Measurements from ENCODE around the gene MEGF11.

Gene MEGF11

DNA sequence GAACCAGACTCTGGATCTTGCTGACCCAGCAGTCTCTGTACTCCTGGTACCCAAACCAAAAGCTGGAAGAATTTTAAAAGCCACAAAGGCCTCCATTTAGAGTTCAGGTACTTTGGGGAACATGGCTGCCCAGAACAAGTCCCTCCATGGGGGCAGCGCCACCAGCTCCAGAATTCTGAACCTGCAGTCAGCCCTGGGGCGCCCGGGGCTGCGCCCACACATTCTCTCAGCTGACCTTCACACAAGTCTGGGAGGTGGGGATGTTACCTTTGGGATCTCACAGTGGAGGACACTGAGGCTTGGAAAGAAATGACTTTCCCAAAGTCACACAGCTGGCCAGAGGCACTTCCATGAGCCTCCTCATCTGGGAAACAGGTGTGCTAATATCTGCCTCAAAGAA, 229.4 kb downstream of the MEGF11 start (continued):
- no peak for TF ChIP-seq ZNF280D (tag by site-specific recombination; IDR thresholded peaks at IDR 0.05)
- no peak for TF ChIP-seq ZNF747 (tag by site-specific recombination; IDR thresholded peaks at IDR 0.05)
- TF ChIP-seq ATF2 (tag by site-specific recombination; IDR thresholded peaks at IDR 0.05; ENCODE audit: low read depth): no peak
- TF ChIP-seq, protein P1, sequence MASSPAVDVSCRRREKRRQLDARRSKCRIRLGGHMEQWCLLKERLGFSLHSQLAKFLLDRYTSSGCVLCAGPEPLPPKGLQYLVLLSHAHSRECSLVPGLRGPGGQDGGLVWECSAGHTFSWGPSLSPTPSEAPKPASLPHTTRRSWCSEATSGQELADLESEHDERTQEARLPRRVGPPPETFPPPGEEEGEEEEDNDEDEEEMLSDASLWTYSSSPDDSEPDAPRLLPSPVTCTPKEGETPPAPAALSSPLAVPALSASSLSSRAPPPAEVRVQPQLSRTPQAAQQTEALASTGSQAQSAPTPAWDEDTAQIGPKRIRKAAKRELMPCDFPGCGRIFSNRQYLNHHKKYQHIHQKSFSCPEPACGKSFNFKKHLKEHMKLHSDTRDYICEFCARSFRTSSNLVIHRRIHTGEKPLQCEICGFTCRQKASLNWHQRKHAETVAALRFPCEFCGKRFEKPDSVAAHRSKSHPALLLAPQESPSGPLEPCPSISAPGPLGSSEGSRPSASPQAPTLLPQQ (tag by site-specific recombination; IDR thresholded peaks at IDR 0.05): no peak
- TF ChIP-seq ZFP69B (tag by site-specific recombination; IDR thresholded peaks at IDR 0.05): no peak

GRCh38 chr15:66023311-66023972, 230.1 kb downstream of the MEGF11 start:
- CTCF ChIA-PET: interaction anchor here (0.7 to 1.2 kb wide), 2 partner anchors 10 to 443 kb away, joined by 4 read pairs; no protein-coding TSS in a partner anchor
- TF ChIP-seq GLIS1 (tag by site-specific recombination; IDR thresholded peaks at IDR 0.05) (peak; percentile 91), ZBTB7A (tag by site-specific recombination; IDR thresholded peaks at IDR 0.05; ENCODE audit: low read depth) (no peak), SCRT1 (tag by site-specific recombination; IDR thresholded peaks at IDR 0.05; ENCODE audit: borderline replicate concordance) (peak; percentile 52; the same call in 1 of the 2 replicates), ZNF433 (tag by site-specific recombination; IDR thresholded peaks at IDR 0.05; ENCODE audit: low read depth) (no peak), SCRT2 (tag by site-specific recombination; IDR thresholded peaks at IDR 0.05) (peak; percentile 77), ZIC2 (tag by site-specific recombination; IDR thresholded peaks at IDR 0.05) (peak; percentile 98), FEZF1 (tag by site-specific recombination; IDR thresholded peaks at IDR 0.05) (peak; percentile 58)
- POLR2A ChIA-PET: no interaction called here
- Histone ChIP-seq H3K9me3 (ENCODE audit: control insufficient read depth, insufficient read depth, low read depth, low read length) (no peaks in the 10 kb centered on the region), H3K4me3 (ENCODE audit: low read depth, low read length) (no peak overlapping the region), H3K36me3 (ENCODE audit: control insufficient read depth in 2 of 2, insufficient read depth in 1 of 2, low read length in 2 of 2) (no peaks in the 10 kb centered on the region), H3K4me1 (ENCODE audit: control insufficient read depth, insufficient read depth, low read length) (no peaks in the 10 kb centered on the region), H3K27ac (ENCODE audit: extremely low read depth, low read depth, low read length) (no peak overlapping the region)

DNA sequence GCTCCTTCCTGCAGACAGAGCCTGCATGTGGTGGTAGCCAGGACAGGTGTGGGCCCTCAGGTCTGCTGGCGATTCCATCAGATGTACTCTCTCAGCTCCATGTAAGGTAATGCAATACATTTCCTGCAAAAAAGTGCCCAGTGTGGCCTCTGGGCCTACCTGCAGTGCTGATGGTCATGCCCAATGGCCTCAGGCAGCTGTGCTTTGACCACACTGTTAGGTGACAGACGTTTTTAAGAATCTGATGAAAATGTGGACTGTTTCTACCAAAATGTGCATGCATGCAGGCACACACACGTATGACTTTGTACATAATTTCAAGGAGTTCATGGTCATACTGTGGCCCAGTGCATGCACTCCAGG, 231.4 kb downstream of the MEGF11 start:
- H3K27ac ChIP-seq (ENCODE audit: extremely low read depth, low read depth, low read length): no peak overlapping the region
- H3K36me3 ChIP-seq (ENCODE audit: control insufficient read depth in 2 of 2, insufficient read depth in 1 of 2, low read length in 2 of 2): no peaks in the 10 kb centered on the region
- ChIA-PET CTCF (no interaction called here), POLR2A (interaction anchor here (0.6 kb wide), 1 partner anchor 1916 kb away, joined by 3 read pairs; no protein-coding TSS in a partner anchor)
- no peaks in the 10 kb centered on the region for H3K4me1 ChIP-seq (ENCODE audit: control insufficient read depth, insufficient read depth, low read length)
- H3K4me3 ChIP-seq (ENCODE audit: low read depth, low read length): no peak overlapping the region
- H3K9me3 ChIP-seq (ENCODE audit: control insufficient read depth, insufficient read depth, low read depth, low read length): no peaks in the 10 kb centered on the region
- TF ChIP-seq ZNF350 (tag by site-specific recombination; IDR thresholded peaks at IDR 0.05) (no peak), ZNF670 (tag by site-specific recombination; IDR thresholded peaks at IDR 0.05; ENCODE audit: low read depth) (no peak), ZNF302 (tag by site-specific recombination; IDR thresholded peaks at IDR 0.05; ENCODE audit: low read depth) (no peak), KLF10 (tag by site-specific recombination; IDR thresholded peaks at IDR 0.05) (no peak), GLI2 (tag by site-specific recombination; IDR thresholded peaks at IDR 0.05; ENCODE audit: borderline replicate concordance, low read depth) (no peak), ZSCAN23 (tag by site-specific recombination; IDR thresholded peaks at IDR 0.05) (no peak), ZNF510 (tag by site-specific recombination; IDR thresholded peaks at IDR 0.05; ENCODE audit: insufficient replicate concordance) (no peak), ZNF830 (tag by site-specific recombination; IDR thresholded peaks at IDR 0.05; ENCODE audit: low read depth) (no peak), KLF8 (tag by site-specific recombination; IDR thresholded peaks at IDR 0.05) (no peak), ZNF658 (tag by site-specific recombination; IDR thresholded peaks at IDR 0.05) (no peak)
- TF ChIP-seq, protein P2, sequence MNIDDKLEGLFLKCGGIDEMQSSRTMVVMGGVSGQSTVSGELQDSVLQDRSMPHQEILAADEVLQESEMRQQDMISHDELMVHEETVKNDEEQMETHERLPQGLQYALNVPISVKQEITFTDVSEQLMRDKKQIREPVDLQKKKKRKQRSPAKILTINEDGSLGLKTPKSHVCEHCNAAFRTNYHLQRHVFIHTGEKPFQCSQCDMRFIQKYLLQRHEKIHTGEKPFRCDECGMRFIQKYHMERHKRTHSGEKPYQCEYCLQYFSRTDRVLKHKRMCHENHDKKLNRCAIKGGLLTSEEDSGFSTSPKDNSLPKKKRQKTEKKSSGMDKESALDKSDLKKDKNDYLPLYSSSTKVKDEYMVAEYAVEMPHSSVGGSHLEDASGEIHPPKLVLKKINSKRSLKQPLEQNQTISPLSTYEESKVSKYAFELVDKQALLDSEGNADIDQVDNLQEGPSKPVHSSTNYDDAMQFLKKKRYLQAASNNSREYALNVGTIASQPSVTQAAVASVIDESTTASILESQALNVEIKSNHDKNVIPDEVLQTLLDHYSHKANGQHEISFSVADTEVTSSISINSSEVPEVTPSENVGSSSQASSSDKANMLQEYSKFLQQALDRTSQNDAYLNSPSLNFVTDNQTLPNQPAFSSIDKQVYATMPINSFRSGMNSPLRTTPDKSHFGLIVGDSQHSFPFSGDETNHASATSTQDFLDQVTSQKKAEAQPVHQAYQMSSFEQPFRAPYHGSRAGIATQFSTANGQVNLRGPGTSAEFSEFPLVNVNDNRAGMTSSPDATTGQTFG (tag by site-specific recombination; IDR thresholded peaks at IDR 0.05; ENCODE audit: borderline replicate concordance): no peak
- TF ChIP-seq, protein P3, sequence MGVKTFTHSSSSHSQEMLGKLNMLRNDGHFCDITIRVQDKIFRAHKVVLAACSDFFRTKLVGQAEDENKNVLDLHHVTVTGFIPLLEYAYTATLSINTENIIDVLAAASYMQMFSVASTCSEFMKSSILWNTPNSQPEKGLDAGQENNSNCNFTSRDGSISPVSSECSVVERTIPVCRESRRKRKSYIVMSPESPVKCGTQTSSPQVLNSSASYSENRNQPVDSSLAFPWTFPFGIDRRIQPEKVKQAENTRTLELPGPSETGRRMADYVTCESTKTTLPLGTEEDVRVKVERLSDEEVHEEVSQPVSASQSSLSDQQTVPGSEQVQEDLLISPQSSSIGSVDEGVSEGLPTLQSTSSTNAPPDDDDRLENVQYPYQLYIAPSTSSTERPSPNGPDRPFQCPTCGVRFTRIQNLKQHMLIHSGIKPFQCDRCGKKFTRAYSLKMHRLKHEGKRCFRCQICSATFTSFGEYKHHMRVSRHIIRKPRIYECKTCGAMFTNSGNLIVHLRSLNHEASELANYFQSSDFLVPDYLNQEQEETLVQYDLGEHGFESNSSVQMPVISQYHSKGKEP (tag by site-specific recombination; IDR thresholded peaks at IDR 0.05): no peak
